ENCODE measurements around the gene SPTBN1. TPM values are rescaled to one million over a fixed set of nuclear protein-coding genes. Genes with fewer than 3 reads are reported as not detected.

SPTBN1 gene
- total RNA-seq, 1 donor from 2014 or later = 214 TPM

DNA sequence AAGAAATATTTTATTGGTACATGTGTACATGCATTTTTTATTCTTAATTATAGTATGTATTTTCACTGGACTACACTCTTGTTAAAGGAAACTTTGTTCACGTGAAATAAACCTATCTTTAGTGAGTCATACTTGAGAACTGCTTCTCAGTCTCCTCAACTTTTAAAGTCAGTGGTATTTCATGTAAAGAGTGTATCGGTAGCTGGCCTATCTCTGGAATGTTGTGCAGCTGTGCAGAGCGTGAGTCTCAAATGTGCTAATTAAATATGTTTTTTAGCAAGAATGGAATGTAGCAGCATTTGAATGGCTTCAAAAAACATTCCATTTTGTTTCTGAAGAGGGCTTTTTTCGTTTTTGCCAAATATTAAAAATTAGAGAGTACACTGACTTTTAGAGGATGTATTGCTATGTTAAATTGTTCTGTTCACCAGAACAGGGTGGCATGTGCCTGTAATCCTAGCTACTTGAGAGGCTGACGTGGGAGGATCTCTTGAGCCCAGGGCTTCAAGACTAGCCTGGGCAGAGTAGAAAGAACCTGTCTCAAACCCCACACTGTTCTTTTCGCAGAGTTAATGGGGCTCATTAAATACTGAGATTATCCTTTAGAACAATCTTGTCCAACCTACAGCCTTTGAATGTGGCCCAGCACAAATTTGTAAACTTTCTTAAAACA, 14.3 kb downstream of the SPTBN1 start:
- Mint-ChIP-seq H3K27me3 (no peaks in the 10 kb centered on the region), H3K9me3 (no peaks in the 10 kb centered on the region), H3K27ac (peak overlapping the region; percentile 35), H3K4me3 (peak overlapping the region; percentile 12), H3K36me3 (peaks cover 9% of the 10 kb centered on the region), H3K4me1 (ENCODE audit: unreplicated experiment) (peaks cover 52% of the 10 kb centered on the region)
- TF ChIP-seq, protein P1, sequence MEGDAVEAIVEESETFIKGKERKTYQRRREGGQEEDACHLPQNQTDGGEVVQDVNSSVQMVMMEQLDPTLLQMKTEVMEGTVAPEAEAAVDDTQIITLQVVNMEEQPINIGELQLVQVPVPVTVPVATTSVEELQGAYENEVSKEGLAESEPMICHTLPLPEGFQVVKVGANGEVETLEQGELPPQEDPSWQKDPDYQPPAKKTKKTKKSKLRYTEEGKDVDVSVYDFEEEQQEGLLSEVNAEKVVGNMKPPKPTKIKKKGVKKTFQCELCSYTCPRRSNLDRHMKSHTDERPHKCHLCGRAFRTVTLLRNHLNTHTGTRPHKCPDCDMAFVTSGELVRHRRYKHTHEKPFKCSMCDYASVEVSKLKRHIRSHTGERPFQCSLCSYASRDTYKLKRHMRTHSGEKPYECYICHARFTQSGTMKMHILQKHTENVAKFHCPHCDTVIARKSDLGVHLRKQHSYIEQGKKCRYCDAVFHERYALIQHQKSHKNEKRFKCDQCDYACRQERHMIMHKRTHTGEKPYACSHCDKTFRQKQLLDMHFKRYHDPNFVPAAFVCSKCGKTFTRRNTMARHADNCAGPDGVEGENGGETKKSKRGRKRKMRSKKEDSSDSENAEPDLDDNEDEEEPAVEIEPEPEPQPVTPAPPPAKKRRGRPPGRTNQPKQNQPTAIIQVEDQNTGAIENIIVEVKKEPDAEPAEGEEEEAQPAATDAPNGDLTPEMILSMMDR (conservative IDR thresholded peaks at IDR 0.05) = no peak
- DNase-seq (ENCODE audit: extremely low spot score, unreplicated experiment) = no peak

DNA sequence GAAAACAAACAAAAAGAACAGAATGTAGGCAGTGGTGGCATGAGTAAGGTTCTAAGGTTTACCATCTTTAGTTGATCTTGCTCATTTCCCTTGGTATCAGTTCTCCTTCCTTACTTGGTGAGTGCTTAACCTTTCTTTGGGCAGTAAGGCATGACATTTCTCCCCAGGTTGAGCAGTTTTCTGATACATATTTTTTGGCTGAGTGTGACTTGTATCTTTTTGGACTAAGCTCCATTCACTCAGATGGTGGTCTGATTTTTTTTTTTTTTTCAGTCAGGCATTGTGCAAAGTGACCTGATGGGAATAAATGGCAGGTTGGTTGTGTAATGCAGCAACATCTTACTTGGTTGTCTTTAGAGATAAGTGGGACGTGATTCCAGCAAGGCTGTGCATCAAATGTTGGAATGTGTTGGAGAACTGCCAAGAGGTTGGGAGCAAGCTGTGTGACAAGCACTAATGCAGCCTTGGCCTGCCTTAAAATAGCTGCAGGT, 15.1 kb downstream of the SPTBN1 start:
- Mint-ChIP-seq H3K27ac (peak overlapping the region; percentile 35), H3K9me3 (no peaks in the 10 kb centered on the region), H3K27me3 (no peaks in the 10 kb centered on the region), H3K4me3 (no peak overlapping the region), H3K4me1 (ENCODE audit: unreplicated experiment) (peaks cover 52% of the 10 kb centered on the region), H3K36me3 (peaks cover 9% of the 10 kb centered on the region)
- no peak for DNase-seq (ENCODE audit: extremely low spot score, unreplicated experiment)
- TF ChIP-seq, protein P1 (conservative IDR thresholded peaks at IDR 0.05) = no peak

DNA sequence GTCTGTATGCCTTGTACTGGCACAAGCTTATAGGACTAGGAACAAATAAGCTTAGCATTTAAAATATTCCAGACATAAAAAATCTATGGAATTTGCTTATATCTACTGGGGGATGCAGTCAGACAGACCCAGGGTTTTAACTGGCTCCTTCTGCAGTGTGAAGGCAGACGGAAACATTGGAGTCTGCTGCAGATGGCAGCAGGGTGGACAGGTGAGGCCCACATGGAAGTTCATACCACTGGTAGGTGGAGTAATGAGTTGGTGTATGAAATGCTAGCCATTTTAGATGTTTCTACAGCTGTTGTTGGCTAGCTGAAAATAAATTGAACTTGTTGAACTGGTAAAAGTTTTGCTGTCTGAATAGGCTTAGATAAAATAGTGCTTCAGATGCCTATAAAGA, 17.7 kb downstream of the SPTBN1 start:
- DNase-seq (ENCODE audit: extremely low spot score, unreplicated experiment) = no peak
- H3K36me3 Mint-ChIP-seq = peaks cover 4% of the 10 kb centered on the region
- H3K4me3 Mint-ChIP-seq = no peak overlapping the region
- no peaks in the 10 kb centered on the region for H3K9me3 Mint-ChIP-seq
- peak overlapping the region; percentile 43 for H3K27ac Mint-ChIP-seq
- peaks cover 50% of the 10 kb centered on the region for H3K4me1 Mint-ChIP-seq (ENCODE audit: unreplicated experiment)
- no peaks in the 10 kb centered on the region for H3K27me3 Mint-ChIP-seq
- TF ChIP-seq, protein P1 (conservative IDR thresholded peaks at IDR 0.05) = no peak

DNA sequence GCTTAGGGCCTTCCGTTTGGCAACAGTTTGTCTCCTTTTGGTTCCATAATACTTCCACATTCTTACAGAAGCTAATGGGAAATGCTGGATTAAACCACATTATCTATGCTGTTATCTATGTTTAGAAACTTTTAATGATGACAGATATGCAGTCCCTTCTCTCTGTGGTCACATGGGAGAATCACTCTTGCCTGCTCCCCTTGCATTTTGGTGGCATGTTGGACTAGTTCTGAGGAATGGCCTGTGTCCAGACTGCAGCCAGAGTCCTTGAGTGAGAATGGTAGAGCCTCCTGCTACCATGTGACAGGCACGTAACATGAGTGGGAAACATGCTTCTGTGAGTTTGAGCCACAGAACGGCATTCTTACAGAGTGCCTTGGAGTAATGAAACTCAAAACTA, 19.2 kb downstream of the SPTBN1 start:
- Mint-ChIP-seq H3K9me3 (no peaks in the 10 kb centered on the region), H3K27ac (no peak overlapping the region), H3K4me3 (no peak overlapping the region), H3K4me1 (ENCODE audit: unreplicated experiment) (peaks cover 38% of the 10 kb centered on the region), H3K36me3 (peaks cover 4% of the 10 kb centered on the region), H3K27me3 (no peaks in the 10 kb centered on the region)
- TF ChIP-seq, protein P1 (conservative IDR thresholded peaks at IDR 0.05) = no peak
- DNase-seq (ENCODE audit: extremely low spot score, unreplicated experiment) = no peak

DNA sequence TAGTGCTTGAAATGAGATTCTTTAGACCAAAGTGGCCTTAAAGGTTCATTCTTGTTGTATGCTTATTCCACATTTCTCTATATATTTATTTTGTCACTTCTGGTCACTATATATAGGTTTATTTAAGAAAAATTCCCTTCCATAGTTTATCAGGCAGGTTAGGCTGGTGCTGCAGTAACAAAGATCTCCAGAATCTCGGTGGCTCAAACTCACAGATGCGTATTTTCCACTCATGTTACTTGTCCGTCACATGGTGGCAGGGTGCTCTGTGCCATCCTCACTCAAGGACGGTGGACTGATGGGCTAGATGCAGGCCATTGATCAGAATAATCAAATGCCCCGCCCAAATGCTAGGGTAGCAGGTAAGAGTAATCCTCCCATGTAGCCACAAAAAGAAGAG, 19.8 kb downstream of the SPTBN1 start:
- no peak overlapping the region for H3K27ac Mint-ChIP-seq
- H3K4me1 Mint-ChIP-seq (ENCODE audit: unreplicated experiment) = peaks cover 33% of the 10 kb centered on the region
- TF ChIP-seq, protein P1 (conservative IDR thresholded peaks at IDR 0.05) = no peak

More for the DNA sequence above, 19.8 kb downstream of the SPTBN1 start:
- Mint-ChIP-seq H3K27me3 (no peaks in the 10 kb centered on the region), H3K4me3 (no peak overlapping the region), H3K36me3 (peaks cover 4% of the 10 kb centered on the region), H3K9me3 (no peaks in the 10 kb centered on the region)
- DNase-seq (ENCODE audit: extremely low spot score, unreplicated experiment) = no peak

Measured in type B pancreatic cell (in vitro differentiated cells).